Calu3 (cell line): ENCODE results near the gene STAC. TPM values are rescaled to one million over a fixed set of nuclear protein-coding genes. Genes with fewer than 3 reads are reported as not detected.

Experiments
- BruUV-seq: library from RNA; stranded (reverse); fragments of 400-500 nt; replicated peaks from 2 replicates; lab custom pipeline; 2021; lab: Mats Ljungman, UMichigan
- CTCF ChIA-PET: fragments of 300-600 bp; sonication (Branson Sonifier 250); formaldehyde crosslinking; loops from one replicate; lab custom pipeline; 2022; ENCODE audit warnings: antibody characterized with exemption; lab: Charles Lee
- DNase-seq: peaks from one replicate; pipeline ENCODE4 v3.0.0; 2022
- H3K27ac Mint-ChIP-seq: one replicate; pipeline ENCODE4 v1.8.0; 2022; ENCODE audit warnings: mixed read lengths; ENCODE audit not compliant: unreplicated experiment
- H3K27me3 Mint-ChIP-seq: one replicate; pipeline ENCODE4 v1.8.0; 2022; ENCODE audit warnings: mixed read lengths; ENCODE audit not compliant: unreplicated experiment
- H3K36me3 Mint-ChIP-seq: one replicate; pipeline ENCODE4 v1.8.0; 2022; ENCODE audit warnings: mild to moderate bottlenecking, moderate library complexity, mixed read lengths; ENCODE audit not compliant: insufficient read depth, unreplicated experiment
- H3K4me1 Mint-ChIP-seq: one replicate; pipeline ENCODE4 v1.8.0; 2022; ENCODE audit warnings: mild to moderate bottlenecking, low read depth, mixed read lengths; ENCODE audit not compliant: unreplicated experiment
- H3K4me3 Mint-ChIP-seq: one replicate; pipeline ENCODE4 v1.8.0; 2022; ENCODE audit warnings: mild to moderate bottlenecking, low read depth, moderate library complexity, mixed read lengths; ENCODE audit not compliant: unreplicated experiment
- H3K9me3 Mint-ChIP-seq: one replicate; pipeline ENCODE4 v1.8.0; 2022; ENCODE audit warnings: low read depth, mixed read lengths; ENCODE audit not compliant: unreplicated experiment
- CTCF ChIP-seq: fragments of 200-600 bp; IDR thresholded peaks from one replicate; pipeline ENCODE4 v1.8.0; 2022; ENCODE audit warnings: antibody characterized with exemption; ENCODE audit not compliant: unreplicated experiment
- intact Hi-C: fragments of 100-400 bp; cut with micrococcal nuclease; formaldehyde crosslinking; loops from one replicate; pipeline ENCODE4 v1.10.0; 2022; ENCODE audit not compliant: unreplicated experiment
- total RNA-seq: library from RNA; stranded (reverse); gene quantifications from 2 replicates; pipeline ENCODE4 v1.2.3, GENCODE V29; 2022

STAC gene
- total RNA-seq, 1 experiment from 2014 or later, result 12.8 TPM

GRCh38 chr3:36433511-36433910 lies 53.2 kb downstream of the STAC start:
- H3K9me3 Mint-ChIP-seq, result peaks cover under 1% of the 10 kb centered on the region
- no TSS peak for BruUV-seq
- no peak overlapping the region for H3K27ac Mint-ChIP-seq
- intact Hi-C loops, result no loop called here
- no peak for DNase-seq
- no peak for TF ChIP-seq CTCF
- H3K27me3 Mint-ChIP-seq, result no peaks in the 10 kb centered on the region
- no peak overlapping the region for H3K4me3 Mint-ChIP-seq
- H3K36me3 Mint-ChIP-seq, result no peaks in the 10 kb centered on the region
- H3K4me1 Mint-ChIP-seq, result no peaks in the 10 kb centered on the region
- CTCF ChIA-PET, result no interaction called here

GRCh38 chr3:36434687-36435426 lies 54.6 kb downstream of the STAC start:
- DNase-seq, result no peak
- TF ChIP-seq CTCF, result no peak
- no peaks in the 10 kb centered on the region for H3K9me3 Mint-ChIP-seq
- BruUV-seq, result no TSS peak
- H3K36me3 Mint-ChIP-seq, result no peaks in the 10 kb centered on the region
- H3K27me3 Mint-ChIP-seq, result no peaks in the 10 kb centered on the region
- CTCF ChIA-PET, result no interaction called here
- intact Hi-C loops, result no loop called here
- H3K4me1 Mint-ChIP-seq, result no peaks in the 10 kb centered on the region
- no peak overlapping the region for H3K4me3 Mint-ChIP-seq
- no peak overlapping the region for H3K27ac Mint-ChIP-seq

GRCh38 chr3:36443028-36443686 lies 62.9 kb downstream of the STAC start:
- intact Hi-C loops, result no loop called here
- Mint-ChIP-seq H3K9me3 (no peaks in the 10 kb centered on the region), H3K4me3 (no peak overlapping the region), H3K27ac (no peak overlapping the region), H3K27me3 (no peaks in the 10 kb centered on the region), H3K4me1 (no peaks in the 10 kb centered on the region), H3K36me3 (peaks cover 14% of the 10 kb centered on the region)
- DNase-seq, result no peak
- TF ChIP-seq CTCF, result no peak
- CTCF ChIA-PET, result no interaction called here
- BruUV-seq, result no TSS peak

GRCh38 chr3:36444909-36445308 lies 64.6 kb downstream of the STAC start:
- intact Hi-C loops, result no loop called here
- no peak overlapping the region for H3K4me3 Mint-ChIP-seq
- H3K27me3 Mint-ChIP-seq, result no peaks in the 10 kb centered on the region
- CTCF ChIA-PET, result no interaction called here
- no peak for TF ChIP-seq CTCF
- H3K36me3 Mint-ChIP-seq, result peaks cover 14% of the 10 kb centered on the region
- no TSS peak for BruUV-seq
- no peaks in the 10 kb centered on the region for H3K9me3 Mint-ChIP-seq
- H3K4me1 Mint-ChIP-seq, result no peaks in the 10 kb centered on the region
- no peak for DNase-seq
- H3K27ac Mint-ChIP-seq, result no peak overlapping the region
